Upper lobe of right lung (tissue), 1 donor: ENCODE data around the gene WDR5. TPM values are rescaled to one million over a fixed set of nuclear protein-coding genes. Genes with fewer than 3 reads are reported as not detected.

Source experiments
- ATAC-seq: fragments of 200-7000 bp; cut with Tn5 transposase; one replicate; pipeline ENCODE4 v1.9.1; 2020; ENCODE audit warnings: mild to moderate bottlenecking, moderate library complexity
- DNase-seq: peaks from one replicate; pipeline ENCODE4 v3.0.0-alpha.2; 2020
- H3K27ac ChIP-seq: fragments of 200-600 bp; one replicate; pipeline ENCODE4 v1.8.0; 2022
- H3K27me3 ChIP-seq: fragments of 200-600 bp; one replicate; pipeline ENCODE4 v1.8.0; 2022; ENCODE audit warnings: mild to moderate bottlenecking
- H3K36me3 ChIP-seq: fragments of 200-600 bp; one replicate; pipeline ENCODE4 v1.8.0; 2022
- H3K4me1 ChIP-seq: fragments of 200-600 bp; one replicate; pipeline ENCODE4 v1.8.0; 2022
- H3K4me3 ChIP-seq: fragments of 200-600 bp; one replicate; pipeline ENCODE4 v1.8.0; 2022; ENCODE audit warnings: mild to moderate bottlenecking
- H3K9me3 ChIP-seq: fragments of 200-600 bp; one replicate; pipeline ENCODE4 v1.8.0; 2022
- CTCF ChIP-seq: fragments of 200-600 bp; IDR thresholded peaks from one replicate; pipeline ENCODE4 v1.8.0; 2022; ENCODE audit warnings: antibody characterized with exemption
- intact Hi-C: fragments of 100-400 bp; cut with DNase I; formaldehyde crosslinking; loops from one replicate; pipeline ENCODE4 v1.11.0; 2022
- total RNA-seq: library from RNA; stranded (reverse); fragmentation: NEBNext Ultra II Directional; extraction: Animal tissue kit (Norgen Biotek cat#: 25700); gene quantifications from one replicate; pipeline ENCODE4 v1.2.1, GENCODE V29; 2021
- donor health status: DM: no; HTN: yes; CAD: no; lungs with severe emphysema.

The WDR5 gene
- total RNA-seq, 1 donor from 2014 or later = 26.6 TPM

GRCh38 chr9:134167530-134167931 lies 31.6 kb downstream of the WDR5 start:
- intact Hi-C loops = no loop called here
- Histone ChIP-seq H3K36me3 (no peaks in the 10 kb centered on the region), H3K4me1 (peaks cover 11% of the 10 kb centered on the region), H3K27ac (no peak overlapping the region), H3K9me3 (peaks cover 5% of the 10 kb centered on the region), H3K27me3 (no peaks in the 10 kb centered on the region), H3K4me3 (no peak overlapping the region)
- ATAC-seq = no peak
- no peak for TF ChIP-seq CTCF
- DNase-seq = no peak

GRCh38 chr9:134168757-134169550 lies 33.1 kb downstream of the WDR5 start:
- Histone ChIP-seq H3K27me3 (no peaks in the 10 kb centered on the region), H3K36me3 (no peaks in the 10 kb centered on the region), H3K27ac (no peak overlapping the region), H3K4me1 (no peaks in the 10 kb centered on the region), H3K4me3 (no peak overlapping the region), H3K9me3 (peaks cover 5% of the 10 kb centered on the region)
- DNase-seq = no peak
- no peak for TF ChIP-seq CTCF
- no peak for ATAC-seq
- intact Hi-C loops = no loop called here

GRCh38 chr9:134169724-134170401 lies 34.0 kb downstream of the WDR5 start:
- Histone ChIP-seq H3K4me3 (no peak overlapping the region), H3K4me1 (no peaks in the 10 kb centered on the region), H3K9me3 (peaks cover 5% of the 10 kb centered on the region), H3K27me3 (no peaks in the 10 kb centered on the region), H3K36me3 (no peaks in the 10 kb centered on the region), H3K27ac (no peak overlapping the region)
- DNase-seq (no peak), ATAC-seq (no peak)
- intact Hi-C loops = loop anchor here (2.0 to 5.0 kb wide), 2 partner anchors 162 to 273 kb away; no protein-coding TSS in a partner anchor
- no peak for TF ChIP-seq CTCF

- Histone ChIP-seq H3K27ac (no peak overlapping the region), H3K4me3 (no peak overlapping the region), H3K36me3 (no peaks in the 10 kb centered on the region), H3K27me3 (no peaks in the 10 kb centered on the region), H3K4me1 (peaks cover 9% of the 10 kb centered on the region), H3K9me3 (peaks cover 5% of the 10 kb centered on the region)
- no peak for TF ChIP-seq CTCF
- ATAC-seq = no peak
- DNase-seq = no peak
- intact Hi-C loops = loop anchor here (2.0 to 5.0 kb wide), 2 partner anchors 162 to 272 kb away; no protein-coding TSS in a partner anchor
Observed at GRCh38 chr9:134170532-134171315, 34.8 kb downstream of the WDR5 start.

- TF ChIP-seq CTCF = no peak
- ATAC-seq = peak; percentile 47
- DNase-seq = peak; percentile 69
- Histone ChIP-seq H3K36me3 (no peaks in the 10 kb centered on the region), H3K27me3 (no peaks in the 10 kb centered on the region), H3K27ac (peak overlapping the region; percentile 58), H3K4me1 (peaks cover 10% of the 10 kb centered on the region), H3K9me3 (peaks cover 5% of the 10 kb centered on the region), H3K4me3 (no peak overlapping the region)
- intact Hi-C loops = loop anchor here (2.0 to 5.0 kb wide), 2 partner anchors 161 to 271 kb away; no protein-coding TSS in a partner anchor
Observed at GRCh38 chr9:134171316-134172197, 35.7 kb downstream of the WDR5 start.
